ENCODE data around the gene SSB.

DNA sequence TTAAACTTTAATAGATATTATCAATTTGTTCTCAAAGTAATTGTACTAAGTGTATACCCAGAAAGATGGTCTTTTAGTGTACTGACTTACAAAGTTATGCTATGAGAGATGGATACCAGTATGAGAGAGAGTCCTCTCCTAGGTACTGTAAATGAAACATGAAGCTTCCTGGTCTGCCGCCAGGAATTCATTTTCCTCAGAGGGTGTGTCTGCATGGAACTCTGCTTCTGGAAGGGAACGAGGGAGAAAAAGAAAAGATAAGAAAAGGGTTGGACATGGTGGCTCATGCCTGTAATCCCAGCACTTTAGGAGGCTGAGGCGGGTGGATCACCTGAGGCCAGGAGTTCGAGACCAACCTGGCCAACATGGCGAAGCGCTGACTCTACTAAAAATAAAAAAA lies 2.2 kb upstream of the SSB start:
- TF ChIP-seq POLR2A (IDR thresholded peaks at IDR 0.05; ENCODE audit: low read depth, low read length) (no peak), TAF1 (IDR thresholded peaks at IDR 0.05; ENCODE audit: low read depth, low read length) (no peak)

Measured in GM12891 (cell line).